Panc1 (cell line): ENCODE data around the gene WDR74. TPM values are rescaled to one million over a fixed set of nuclear protein-coding genes. Genes with fewer than 3 reads are reported as not detected.
A peak's percentile ranks its signal among the peaks of the same experiment; 100 is the strongest.
"Not testable (repeated sequence)": the region's sequence is repeated elsewhere in the genome, so short reads cannot be mapped to it uniquely, and the experiment has no call there.

Experiments used
- ATAC-seq: fragments of 200-7000 bp; cut with Tn5 transposase; 2 replicates; pipeline ENCODE4 v1.9.1; 2020; ENCODE audit warnings: mild to moderate bottlenecking, moderate library complexity
- BruUV-seq: library from RNA; stranded (reverse); fragments of 400-500 nt; replicated peaks from 2 replicates; lab custom pipeline; 2021; lab: Mats Ljungman, UMichigan
- CTCF ChIA-PET: fragments of 300-600 bp; sonication (Branson Sonifier 250); formaldehyde crosslinking; loops from one replicate; lab custom pipeline; 2022; ENCODE audit warnings: antibody characterized with exemption; lab: Charles Lee
- POLR2A ChIA-PET: fragments of 300-600 bp; sonication (Branson Sonifier 250); formaldehyde crosslinking; loops from one replicate; lab custom pipeline; 2022; ENCODE audit warnings: antibody characterized with exemption; lab: Charles Lee
- DNase-seq: peaks from one replicate; pipeline ENCODE4 v3.0.0-alpha.2; 2010; ENCODE audit warnings: low read depth, low spot score
- H3K27ac ChIP-seq: 2 replicates; pipeline ENCODE4 v1.5.1; 2011; ENCODE audit warnings: mild to moderate bottlenecking, low read length, inconsistent platforms
- H3K27me3 ChIP-seq: fragments of 200-500 bp; sonication (Bioruptor generic); 2 replicates; pipeline ENCODE4 v1.6.0; 2014; ENCODE audit warnings: low read length, inconsistent platforms; ENCODE audit not compliant: control insufficient read depth, insufficient read depth
- H3K36me3 ChIP-seq: fragments of 200-500 bp; sonication (Bioruptor generic); 2 replicates; pipeline ENCODE4 v1.5.1; 2014; ENCODE audit warnings: inconsistent platforms, mild to moderate bottlenecking, low read length, moderate library complexity; ENCODE audit not compliant: control insufficient read depth, insufficient read depth
- H3K4me1 ChIP-seq: 2 replicates; pipeline ENCODE4 v1.5.1; 2011; ENCODE audit warnings: inconsistent platforms, mild to moderate bottlenecking, low read length, moderate library complexity; ENCODE audit not compliant: control insufficient read depth, insufficient read depth
- H3K4me3 ChIP-seq, 2 experiments: 2 replicates each; pipeline ENCODE4 v1.5.1; 2011 to 2012; ENCODE audit warnings: low read depth in 2 of 2, low read length in 2 of 2, mild to moderate bottlenecking in 2 of 2, inconsistent platforms in 1 of 2, moderate library complexity in 1 of 2
- H3K9me3 ChIP-seq: fragments of 200-500 bp; sonication (Bioruptor generic); 2 replicates; pipeline ENCODE4 v1.5.1; 2014; ENCODE audit warnings: low read depth, mild to moderate bottlenecking, inconsistent platforms, low read length, moderate library complexity; ENCODE audit not compliant: control insufficient read depth, insufficient read depth
- POLR2AphosphoS5 ChIP-seq: IDR thresholded peaks from 2 replicates; pipeline ENCODE4 v1.6.1; 2012; ENCODE audit warnings: mild to moderate bottlenecking, low read depth, low read length, moderate library complexity
- SIN3A ChIP-seq: IDR thresholded peaks from 2 replicates; pipeline ENCODE4 v1.6.1; 2012; ENCODE audit warnings: low read depth, mild to moderate bottlenecking, low read length, moderate library complexity, borderline replicate concordance; ENCODE audit not compliant: insufficient read depth
- TCF7L2 ChIP-seq: IDR thresholded peaks from 2 replicates; pipeline ENCODE4 v1.6.1; 2011; ENCODE audit warnings: mild to moderate bottlenecking, low read depth, low read length, inconsistent platforms
- in situ Hi-C: cut with HindIII; loops from 2 replicates; pipeline ENCODE4 v1.10.0; 2016; ENCODE audit warnings: low sequenced_read_pairs, low pct_unique_long_range_greater_than_20kb
- intact Hi-C: fragments of 100-400 bp; cut with micrococcal nuclease; formaldehyde crosslinking; loops from one replicate; pipeline ENCODE4 v1.10.0; 2022; ENCODE audit not compliant: unreplicated experiment
- total RNA-seq: library from RNA; stranded (reverse); gene quantifications from one replicate; pipeline ENCODE4 v1.2.1, GENCODE V29; 2021; ENCODE audit not compliant: unreplicated experiment
- TF ChIP-seq, protein P1 (sequence below), 2 experiments: IDR thresholded peaks; 2 replicates each; pipeline ENCODE4 v1.6.1; 2011 to 2012; ENCODE audit warnings: low read depth in 2 of 2, control low read depth in 1 of 2, low read length in 1 of 2, mild to moderate bottlenecking in 1 of 2, moderate library complexity in 1 of 2; ENCODE audit not compliant: insufficient read depth in 1 of 2
- TF ChIP-seq, protein P2 (sequence below): fragments of 450-650 bp; IDR thresholded peaks from 2 replicates; pipeline ENCODE4 v1.5.1; 2017; ENCODE audit warnings: mild to moderate bottlenecking

WDR74 gene
- total RNA-seq, 1 experiment from 2014 or later = 62.9 TPM

DNA sequence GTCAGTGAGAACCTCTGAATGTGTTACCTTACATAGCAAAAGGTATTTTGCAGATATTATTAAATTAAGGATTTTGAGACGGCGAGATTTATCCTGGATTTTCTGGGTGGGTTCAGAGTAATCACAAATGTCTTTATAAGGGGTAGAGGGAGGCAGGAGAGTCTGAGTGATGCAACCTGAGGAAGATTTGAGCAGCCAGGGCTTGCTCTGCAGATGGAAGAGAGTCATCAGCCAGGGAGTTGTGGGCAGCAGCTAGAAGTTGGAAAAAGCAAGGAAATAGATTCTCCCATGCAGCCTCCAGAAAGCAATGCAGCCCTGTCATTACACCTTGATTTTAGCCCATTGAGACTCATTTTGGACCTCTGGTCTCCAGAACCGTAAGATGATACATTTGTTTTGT, 4.1 kb upstream of the WDR74 start:
- intact Hi-C loops = no loop called here
- H3K9me3 ChIP-seq = no peaks in the 10 kb centered on the region
- H3K4me3 ChIP-seq = no peak overlapping the region
- in situ Hi-C loops = no loop called here
- TF ChIP-seq SIN3A (no peak), TCF7L2 (no peak), POLR2AphosphoS5 (no peak)
- TF ChIP-seq, protein P1, sequence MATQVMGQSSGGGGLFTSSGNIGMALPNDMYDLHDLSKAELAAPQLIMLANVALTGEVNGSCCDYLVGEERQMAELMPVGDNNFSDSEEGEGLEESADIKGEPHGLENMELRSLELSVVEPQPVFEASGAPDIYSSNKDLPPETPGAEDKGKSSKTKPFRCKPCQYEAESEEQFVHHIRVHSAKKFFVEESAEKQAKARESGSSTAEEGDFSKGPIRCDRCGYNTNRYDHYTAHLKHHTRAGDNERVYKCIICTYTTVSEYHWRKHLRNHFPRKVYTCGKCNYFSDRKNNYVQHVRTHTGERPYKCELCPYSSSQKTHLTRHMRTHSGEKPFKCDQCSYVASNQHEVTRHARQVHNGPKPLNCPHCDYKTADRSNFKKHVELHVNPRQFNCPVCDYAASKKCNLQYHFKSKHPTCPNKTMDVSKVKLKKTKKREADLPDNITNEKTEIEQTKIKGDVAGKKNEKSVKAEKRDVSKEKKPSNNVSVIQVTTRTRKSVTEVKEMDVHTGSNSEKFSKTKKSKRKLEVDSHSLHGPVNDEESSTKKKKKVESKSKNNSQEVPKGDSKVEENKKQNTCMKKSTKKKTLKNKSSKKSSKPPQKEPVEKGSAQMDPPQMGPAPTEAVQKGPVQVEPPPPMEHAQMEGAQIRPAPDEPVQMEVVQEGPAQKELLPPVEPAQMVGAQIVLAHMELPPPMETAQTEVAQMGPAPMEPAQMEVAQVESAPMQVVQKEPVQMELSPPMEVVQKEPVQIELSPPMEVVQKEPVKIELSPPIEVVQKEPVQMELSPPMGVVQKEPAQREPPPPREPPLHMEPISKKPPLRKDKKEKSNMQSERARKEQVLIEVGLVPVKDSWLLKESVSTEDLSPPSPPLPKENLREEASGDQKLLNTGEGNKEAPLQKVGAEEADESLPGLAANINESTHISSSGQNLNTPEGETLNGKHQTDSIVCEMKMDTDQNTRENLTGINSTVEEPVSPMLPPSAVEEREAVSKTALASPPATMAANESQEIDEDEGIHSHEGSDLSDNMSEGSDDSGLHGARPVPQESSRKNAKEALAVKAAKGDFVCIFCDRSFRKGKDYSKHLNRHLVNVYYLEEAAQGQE (IDR thresholded peaks at IDR 0.05; ENCODE audit: insufficient read depth in 1 of 2, low read depth in 2 of 2, low read length in 1 of 2) = no peak
- TF ChIP-seq, protein P2, sequence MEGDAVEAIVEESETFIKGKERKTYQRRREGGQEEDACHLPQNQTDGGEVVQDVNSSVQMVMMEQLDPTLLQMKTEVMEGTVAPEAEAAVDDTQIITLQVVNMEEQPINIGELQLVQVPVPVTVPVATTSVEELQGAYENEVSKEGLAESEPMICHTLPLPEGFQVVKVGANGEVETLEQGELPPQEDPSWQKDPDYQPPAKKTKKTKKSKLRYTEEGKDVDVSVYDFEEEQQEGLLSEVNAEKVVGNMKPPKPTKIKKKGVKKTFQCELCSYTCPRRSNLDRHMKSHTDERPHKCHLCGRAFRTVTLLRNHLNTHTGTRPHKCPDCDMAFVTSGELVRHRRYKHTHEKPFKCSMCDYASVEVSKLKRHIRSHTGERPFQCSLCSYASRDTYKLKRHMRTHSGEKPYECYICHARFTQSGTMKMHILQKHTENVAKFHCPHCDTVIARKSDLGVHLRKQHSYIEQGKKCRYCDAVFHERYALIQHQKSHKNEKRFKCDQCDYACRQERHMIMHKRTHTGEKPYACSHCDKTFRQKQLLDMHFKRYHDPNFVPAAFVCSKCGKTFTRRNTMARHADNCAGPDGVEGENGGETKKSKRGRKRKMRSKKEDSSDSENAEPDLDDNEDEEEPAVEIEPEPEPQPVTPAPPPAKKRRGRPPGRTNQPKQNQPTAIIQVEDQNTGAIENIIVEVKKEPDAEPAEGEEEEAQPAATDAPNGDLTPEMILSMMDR = no peak
- POLR2A ChIA-PET = interaction anchor here (2.1 kb wide), 1 partner anchor 12 kb away, joined by 8 read pairs; no protein-coding TSS in a partner anchor
- H3K4me1 ChIP-seq = peaks cover 8% of the 10 kb centered on the region
- no TSS peak for BruUV-seq
- CTCF ChIA-PET = no interaction called here
- DNase-seq = no peak
- ATAC-seq = no peak
- peak overlapping the region; percentile 18; the same call in 1 of the 2 replicates for H3K27ac ChIP-seq
- no peaks in the 10 kb centered on the region for H3K27me3 ChIP-seq
- H3K36me3 ChIP-seq = peaks cover 3% of the 10 kb centered on the region; the same call in 1 of the 2 replicates

DNA sequence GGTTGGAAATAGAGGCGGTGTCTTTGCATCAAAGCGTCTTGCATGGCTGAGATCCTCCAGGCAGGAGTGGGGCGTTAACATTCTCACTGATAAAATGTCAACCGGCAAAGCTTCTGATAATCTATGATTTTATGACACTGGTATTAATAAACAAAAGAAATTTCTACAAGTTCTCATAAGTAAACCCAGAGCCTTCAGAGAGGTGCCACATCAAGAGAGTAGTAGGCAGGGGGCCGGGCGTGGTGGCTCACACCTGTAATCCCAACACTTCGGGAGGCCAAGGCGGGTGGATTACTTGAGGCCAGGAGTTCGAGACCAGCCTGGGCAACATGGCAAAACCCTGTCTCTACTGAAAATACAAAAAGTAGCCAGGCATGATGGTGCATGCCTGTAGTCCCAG, 3.5 kb upstream of the WDR74 start:
- H3K4me3 ChIP-seq, BruUV-seq, intact Hi-C loops, in situ Hi-C loops, POLR2A ChIA-PET, CTCF ChIA-PET, ATAC-seq, H3K9me3 ChIP-seq, H3K36me3 ChIP-seq, H3K27me3 ChIP-seq, DNase-seq: not testable (repeated sequence)
- peaks cover 11% of the 10 kb centered on the region for H3K4me1 ChIP-seq
- peak overlapping the region; percentile 96 for H3K27ac ChIP-seq

DNA sequence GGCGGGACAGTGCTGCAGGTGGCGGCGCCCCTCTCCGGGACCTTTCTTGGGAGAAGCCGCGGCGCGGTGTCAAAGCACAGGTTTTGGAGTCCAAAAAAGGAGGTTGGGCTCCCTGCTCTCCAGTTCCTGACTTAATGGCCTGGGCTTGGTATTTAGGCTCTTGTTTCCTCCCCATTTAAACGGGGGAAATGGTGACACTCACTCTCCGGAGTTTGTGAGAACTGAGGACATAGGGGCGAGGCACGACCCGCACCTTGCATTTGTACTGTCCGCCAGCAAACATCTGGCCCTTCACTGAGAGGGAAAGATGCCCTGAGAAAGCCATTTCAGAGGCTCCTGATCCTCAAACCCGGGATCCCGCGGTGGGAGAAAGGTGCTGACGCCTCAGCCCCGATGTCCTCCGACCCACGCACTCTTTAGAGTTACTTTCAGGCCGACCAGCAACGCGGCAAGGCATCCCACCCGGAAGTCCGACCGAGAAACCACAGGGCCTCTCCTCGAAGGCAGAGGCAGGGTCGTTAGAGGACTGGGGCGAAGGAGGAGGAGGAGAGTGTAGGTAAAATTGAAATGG, 2.9 kb upstream of the WDR74 start:
- TF ChIP-seq, protein P2 = no peak
- TF ChIP-seq SIN3A (no peak), POLR2AphosphoS5 (no peak), TCF7L2 (no peak)
- TF ChIP-seq, protein P1 (IDR thresholded peaks at IDR 0.05; ENCODE audit: insufficient read depth in 1 of 2, low read depth in 2 of 2, low read length in 1 of 2) = no peak
- no peak for ATAC-seq
- Histone ChIP-seq H3K27me3 (no peaks in the 10 kb centered on the region), H3K4me1 (peaks cover 12% of the 10 kb centered on the region), H3K36me3 (peaks cover 3% of the 10 kb centered on the region; the same call in 1 of the 2 replicates), H3K27ac (peak overlapping the region; percentile 96), H3K4me3 (peak overlapping the region; percentile 28 to 53), H3K9me3 (no peaks in the 10 kb centered on the region)
- TSS peak; percentile 80 for BruUV-seq
- POLR2A ChIA-PET = interaction anchor here (1.3 kb wide), 1 partner anchor 20 kb away, joined by 20 read pairs; no protein-coding TSS in a partner anchor
- DNase-seq = no peak
- CTCF ChIA-PET = no interaction called here
- intact Hi-C loops (no loop called here), in situ Hi-C loops (no loop called here)
